ENCODE measurements around the gene DLAT. TPM values are rescaled to one million over a fixed set of nuclear protein-coding genes. Genes with fewer than 3 reads are reported as not detected.

Gene DLAT
- total RNA-seq, 1 experiment from 2014 or later: 68.1 TPM

DNA sequence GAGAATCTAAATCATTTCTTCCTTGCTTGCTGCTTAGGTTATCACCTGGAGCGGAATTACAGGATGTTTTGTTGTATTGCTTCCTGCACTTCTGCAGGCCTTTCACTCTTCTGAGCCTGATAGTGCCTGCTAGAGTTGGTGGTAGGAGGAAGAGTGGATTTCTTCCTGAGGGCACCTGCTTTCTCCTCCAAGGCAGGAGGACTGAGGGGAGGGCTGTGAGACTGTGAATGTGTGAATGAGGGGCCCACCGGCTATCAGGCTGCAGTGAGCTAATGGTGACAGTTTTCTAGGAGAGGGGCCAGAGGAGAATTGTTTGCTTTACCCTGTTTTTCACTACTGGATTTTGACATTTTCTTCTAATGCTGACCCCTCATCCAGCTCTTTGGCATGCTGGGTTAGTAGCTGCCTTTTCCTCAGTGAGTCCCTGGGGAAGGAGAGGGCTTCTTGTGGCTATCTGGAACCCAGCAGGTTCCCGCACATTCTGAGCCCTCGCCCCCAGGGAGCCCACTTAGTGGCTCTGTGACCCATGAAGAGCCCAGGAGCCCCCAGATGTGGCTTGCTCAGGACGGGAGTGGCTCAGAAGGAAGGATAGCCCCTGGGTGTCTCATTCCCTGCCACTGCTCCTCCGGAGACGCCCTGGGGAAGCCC, 49.0 kb upstream of the DLAT start:
- Histone ChIP-seq H3K9ac (ENCODE audit: low read length) (no peak overlapping the region), H3K79me2 (ENCODE audit: insufficient read depth, low read length) (no peaks in the 10 kb centered on the region), H3K4me3 (replicated peaks in 1 of 2; ENCODE audit: low read depth in 1 of 2, low read length in 2 of 2) (no peak overlapping the region), H3K4me1 (ENCODE audit: control insufficient read depth in 1 of 2, insufficient read depth in 2 of 2, low read length in 2 of 2) (no peaks in the 10 kb centered on the region), H3K27me3 (ENCODE audit: insufficient read depth, low read length) (no peaks in the 10 kb centered on the region), H3K9me3 (ENCODE audit: control insufficient read depth in 1 of 2, insufficient read depth in 1 of 2, low read depth in 1 of 2, low read length in 2 of 2) (no peaks in the 10 kb centered on the region), H2AFZ (ENCODE audit: low read depth, low read length, poor library complexity, severe bottlenecking) (no peak overlapping the region), H3K9me2 (ENCODE audit: insufficient read depth) (no peaks in the 10 kb centered on the region), H3K4me2 (ENCODE audit: low read length) (no peak overlapping the region), H3K36me3 (ENCODE audit: control insufficient read depth in 1 of 2, insufficient read depth in 2 of 2, low read length in 2 of 2) (no peaks in the 10 kb centered on the region), H4K20me1 (ENCODE audit: insufficient read depth) (no peaks in the 10 kb centered on the region), H3K27ac (ENCODE audit: low read depth, low read length) (no peak overlapping the region)
- TF ChIP-seq ELF1 (IDR thresholded peaks at IDR 0.05; ENCODE audit: borderline replicate concordance, low read depth) (no peak), ZNF274 (IDR thresholded peaks at IDR 0.05; ENCODE audit: low read depth, low read length) (no peak), SRF (IDR thresholded peaks at IDR 0.05; ENCODE audit: low read depth) (no peak), FOSL1 (IDR thresholded peaks at IDR 0.05; ENCODE audit: low read depth) (no peak), YY1 (IDR thresholded peaks at IDR 0.05; ENCODE audit: extremely low read depth, insufficient replicate concordance, low read depth, low read length) (no peak), EZH2phosphoT487 (IDR thresholded peaks at IDR 0.05; ENCODE audit: borderline replicate concordance) (no peak), POLR2A (IDR thresholded peaks at IDR 0.05; ENCODE audit: borderline replicate concordance, extremely low read depth, insufficient read depth, insufficient read length) (no peak)
- TF ChIP-seq, protein P1, sequence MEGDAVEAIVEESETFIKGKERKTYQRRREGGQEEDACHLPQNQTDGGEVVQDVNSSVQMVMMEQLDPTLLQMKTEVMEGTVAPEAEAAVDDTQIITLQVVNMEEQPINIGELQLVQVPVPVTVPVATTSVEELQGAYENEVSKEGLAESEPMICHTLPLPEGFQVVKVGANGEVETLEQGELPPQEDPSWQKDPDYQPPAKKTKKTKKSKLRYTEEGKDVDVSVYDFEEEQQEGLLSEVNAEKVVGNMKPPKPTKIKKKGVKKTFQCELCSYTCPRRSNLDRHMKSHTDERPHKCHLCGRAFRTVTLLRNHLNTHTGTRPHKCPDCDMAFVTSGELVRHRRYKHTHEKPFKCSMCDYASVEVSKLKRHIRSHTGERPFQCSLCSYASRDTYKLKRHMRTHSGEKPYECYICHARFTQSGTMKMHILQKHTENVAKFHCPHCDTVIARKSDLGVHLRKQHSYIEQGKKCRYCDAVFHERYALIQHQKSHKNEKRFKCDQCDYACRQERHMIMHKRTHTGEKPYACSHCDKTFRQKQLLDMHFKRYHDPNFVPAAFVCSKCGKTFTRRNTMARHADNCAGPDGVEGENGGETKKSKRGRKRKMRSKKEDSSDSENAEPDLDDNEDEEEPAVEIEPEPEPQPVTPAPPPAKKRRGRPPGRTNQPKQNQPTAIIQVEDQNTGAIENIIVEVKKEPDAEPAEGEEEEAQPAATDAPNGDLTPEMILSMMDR (IDR thresholded peaks at IDR 0.05 in 2 of 3, conservative IDR thresholded peaks at IDR 0.05 in 1 of 3; ENCODE audit: borderline replicate concordance in 1 of 3, insufficient read depth in 1 of 3, low read depth in 2 of 3, low read length in 2 of 3): no peak
- TF ChIP-seq, protein P2, sequence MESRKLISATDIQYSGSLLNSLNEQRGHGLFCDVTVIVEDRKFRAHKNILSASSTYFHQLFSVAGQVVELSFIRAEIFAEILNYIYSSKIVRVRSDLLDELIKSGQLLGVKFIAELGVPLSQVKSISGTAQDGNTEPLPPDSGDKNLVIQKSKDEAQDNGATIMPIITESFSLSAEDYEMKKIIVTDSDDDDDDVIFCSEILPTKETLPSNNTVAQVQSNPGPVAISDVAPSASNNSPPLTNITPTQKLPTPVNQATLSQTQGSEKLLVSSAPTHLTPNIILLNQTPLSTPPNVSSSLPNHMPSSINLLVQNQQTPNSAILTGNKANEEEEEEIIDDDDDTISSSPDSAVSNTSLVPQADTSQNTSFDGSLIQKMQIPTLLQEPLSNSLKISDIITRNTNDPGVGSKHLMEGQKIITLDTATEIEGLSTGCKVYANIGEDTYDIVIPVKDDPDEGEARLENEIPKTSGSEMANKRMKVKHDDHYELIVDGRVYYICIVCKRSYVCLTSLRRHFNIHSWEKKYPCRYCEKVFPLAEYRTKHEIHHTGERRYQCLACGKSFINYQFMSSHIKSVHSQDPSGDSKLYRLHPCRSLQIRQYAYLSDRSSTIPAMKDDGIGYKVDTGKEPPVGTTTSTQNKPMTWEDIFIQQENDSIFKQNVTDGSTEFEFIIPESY (IDR thresholded peaks at IDR 0.05; ENCODE audit: extremely low read depth, insufficient replicate concordance, low read length): no peak
- TF ChIP-seq, protein P3, sequence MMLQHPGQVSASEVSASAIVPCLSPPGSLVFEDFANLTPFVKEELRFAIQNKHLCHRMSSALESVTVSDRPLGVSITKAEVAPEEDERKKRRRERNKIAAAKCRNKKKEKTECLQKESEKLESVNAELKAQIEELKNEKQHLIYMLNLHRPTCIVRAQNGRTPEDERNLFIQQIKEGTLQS (IDR thresholded peaks at IDR 0.05): no peak
- DNase-seq (ENCODE audit: low read depth, low spot score) (no peak), ATAC-seq (no peak)
- ChIA-PET RAD21 (ENCODE audit: low non-redundant PET in 1 of 2, low total read pairs in 2 of 2, uncharacterized antibody in 2 of 2, unreplicated experiment in 2 of 2) (no interaction called here), CTCF (no interaction called here), POLR2A (no interaction called here)
- intact Hi-C loops (cut with micrococcal nuclease): no loop called here
- no TSS peak for BruUV-seq (replicated peaks)

Measured in HCT116 (cell line).